Retina (tissue), 1 donor: Measurements from ENCODE around the gene SPATA33.
"Not testable (repeated sequence)": the region's sequence is repeated elsewhere in the genome, so short reads cannot be mapped to it uniquely, and the experiment has no call there.

Experiments used
- DNase-seq: peaks from one replicate; pipeline ENCODE4 v3.0.0-alpha.2; 2016

Gene SPATA33

DNA sequence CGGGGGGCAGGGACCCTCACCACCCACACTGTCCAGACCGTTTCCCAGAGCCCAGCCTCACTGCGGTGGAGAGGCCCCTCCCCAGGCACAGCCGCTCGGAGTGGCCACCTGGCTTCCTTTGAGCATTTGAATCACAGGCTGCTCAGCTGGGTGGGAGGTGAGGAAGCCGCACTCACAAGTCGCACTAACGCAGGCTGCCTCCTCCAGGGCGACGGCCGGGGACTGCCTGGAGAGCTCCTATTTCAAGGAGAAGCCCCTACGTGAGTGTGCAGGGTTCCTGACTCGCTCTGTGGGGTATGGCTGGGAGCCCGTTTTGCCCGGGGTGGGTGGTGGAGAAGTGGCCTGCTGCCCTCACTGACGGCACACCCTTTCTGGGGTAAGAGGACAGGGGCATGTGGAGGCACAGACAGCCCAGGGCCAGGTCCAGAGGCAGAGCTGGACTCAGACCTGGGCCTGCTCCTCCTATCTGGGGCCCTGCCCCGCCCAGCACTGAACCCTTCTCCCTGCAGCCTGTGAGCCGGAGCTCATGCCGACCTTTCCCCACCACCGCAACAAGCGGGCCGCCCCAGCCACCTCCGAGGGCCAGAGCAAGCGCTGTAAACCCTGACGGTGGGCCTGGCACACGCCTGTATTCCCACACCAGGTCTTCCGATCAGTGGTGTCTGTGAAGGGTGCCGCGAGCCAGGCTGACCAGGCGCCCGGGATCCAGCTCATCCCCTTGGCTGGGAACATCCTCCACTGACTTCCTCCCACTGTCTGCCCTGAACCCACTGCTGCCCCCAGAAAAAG lies 37.6 kb downstream of the SPATA33 start:
- no peak for DNase-seq

DNA sequence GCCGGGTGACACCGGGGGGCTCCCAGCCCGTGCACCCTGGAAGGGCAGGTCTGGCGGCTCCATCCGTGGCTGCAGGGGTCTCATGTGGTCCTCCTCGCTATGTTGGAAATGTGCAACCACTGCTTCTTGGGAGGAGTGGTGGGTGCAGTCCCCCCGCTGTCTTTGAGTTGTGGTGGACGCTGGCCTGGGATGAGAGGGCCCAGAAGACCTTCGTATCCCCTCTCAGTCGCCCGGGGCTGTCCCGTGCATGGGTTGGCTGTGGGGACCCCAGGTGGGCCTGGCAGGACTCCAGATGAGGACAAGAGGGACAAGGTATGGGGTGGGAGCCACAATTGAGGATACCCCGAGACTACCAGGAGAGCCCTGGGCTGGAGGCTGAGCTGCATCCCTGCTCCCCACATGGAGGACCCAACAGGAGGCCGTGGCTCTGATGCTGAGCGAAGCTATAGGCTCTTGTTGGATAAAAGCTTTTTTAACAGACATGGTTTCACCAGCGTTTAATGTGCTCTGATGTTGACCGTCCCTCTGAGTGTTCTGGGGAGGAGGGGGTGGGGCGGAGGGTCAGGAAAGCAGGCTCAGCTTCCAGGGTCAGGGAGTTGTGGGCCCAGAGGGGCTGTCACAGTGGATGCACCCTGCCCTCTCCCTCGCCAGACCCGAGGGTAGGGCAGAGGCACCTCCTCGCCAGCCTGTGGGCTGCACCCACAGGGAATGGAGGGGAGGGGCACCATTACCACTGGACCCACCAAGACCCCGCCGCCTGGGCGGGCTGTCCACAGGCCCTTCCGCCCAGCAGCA lies 38.4 kb downstream of the SPATA33 start:
- DNase-seq: no peak

DNA sequence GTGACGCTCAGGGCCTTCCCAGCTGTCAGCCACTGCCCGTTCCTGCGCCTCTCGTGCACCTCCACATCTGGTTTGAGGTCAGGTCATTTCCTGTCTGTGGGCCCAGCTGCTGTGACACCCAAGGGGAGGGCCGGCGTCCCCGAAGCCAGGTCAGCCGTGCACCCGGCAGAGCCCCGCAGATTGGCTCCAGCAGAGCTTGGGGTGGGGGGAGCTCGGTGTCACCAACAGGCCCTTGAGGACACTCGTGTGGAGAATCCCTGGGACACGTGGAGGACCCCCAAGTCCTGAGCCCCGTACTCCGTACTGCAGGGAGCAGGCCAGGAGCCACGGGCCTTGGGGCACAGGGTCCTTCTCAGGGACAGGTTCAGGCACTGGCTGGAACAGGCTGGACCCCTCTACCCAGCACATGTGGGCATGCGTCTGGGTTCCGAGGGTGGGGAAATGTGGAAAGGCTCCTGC lies 39.1 kb downstream of the SPATA33 start:
- DNase-seq: no peak

DNA sequence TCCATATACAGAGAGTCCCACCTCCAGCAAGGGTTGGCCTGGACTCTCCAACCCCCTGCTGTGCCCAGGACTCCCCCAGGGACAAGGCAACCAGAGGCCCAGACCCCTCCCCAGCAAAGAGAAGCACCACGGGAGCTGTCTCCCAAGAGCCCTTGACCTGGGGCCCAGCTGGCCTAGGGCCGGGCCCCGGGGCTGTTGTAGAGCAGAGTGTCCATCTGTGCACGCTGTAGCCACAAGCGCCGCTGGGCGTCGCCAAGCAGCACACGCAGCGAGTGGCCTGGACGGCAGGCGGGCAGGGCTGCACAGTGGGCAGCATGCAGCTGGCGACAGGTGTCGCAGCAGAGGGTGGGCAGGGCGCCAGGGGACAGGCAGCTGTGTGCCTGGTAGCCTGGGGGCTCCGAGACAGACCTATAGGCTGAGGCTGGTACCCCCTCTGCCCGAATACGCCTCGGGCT lies 39.6 kb downstream of the SPATA33 start:
- DNase-seq: no peak

DNA sequence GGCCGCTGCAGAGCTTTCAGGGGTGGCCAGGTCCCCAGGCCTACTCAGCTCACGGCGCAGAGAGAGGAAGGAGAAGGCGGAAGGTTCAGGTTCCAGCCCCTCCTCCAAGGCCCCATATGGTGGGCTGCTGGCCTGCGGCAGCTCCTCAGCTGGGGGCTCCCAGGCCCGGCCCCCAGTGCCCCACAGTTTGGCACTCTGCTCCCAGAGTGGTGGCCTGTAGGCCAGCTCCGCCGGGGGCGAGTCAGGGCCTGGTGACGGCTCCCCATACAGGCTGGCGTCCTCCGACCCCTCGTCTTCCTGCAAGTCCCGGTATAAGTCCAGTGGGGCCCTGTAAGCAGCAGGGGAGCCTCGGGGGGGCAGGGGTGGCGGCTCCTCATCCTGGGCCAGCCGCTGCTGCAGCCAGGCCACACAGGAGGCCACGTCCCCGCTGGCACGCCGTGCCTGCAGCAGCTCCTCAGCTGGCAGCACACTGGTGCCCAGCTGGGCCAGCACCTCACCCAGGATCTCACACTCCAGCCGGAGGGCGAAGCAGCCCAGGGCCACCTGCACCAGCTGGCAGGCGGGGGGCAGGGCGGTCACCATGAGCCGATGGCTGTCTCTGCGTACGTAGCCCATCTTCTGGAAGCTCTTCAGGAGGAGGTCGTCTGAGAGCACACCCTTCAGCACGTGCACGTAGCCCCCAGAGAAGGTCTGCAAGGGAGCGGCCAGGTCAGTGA lies 40.1 kb downstream of the SPATA33 start:
- no peak for DNase-seq

DNA sequence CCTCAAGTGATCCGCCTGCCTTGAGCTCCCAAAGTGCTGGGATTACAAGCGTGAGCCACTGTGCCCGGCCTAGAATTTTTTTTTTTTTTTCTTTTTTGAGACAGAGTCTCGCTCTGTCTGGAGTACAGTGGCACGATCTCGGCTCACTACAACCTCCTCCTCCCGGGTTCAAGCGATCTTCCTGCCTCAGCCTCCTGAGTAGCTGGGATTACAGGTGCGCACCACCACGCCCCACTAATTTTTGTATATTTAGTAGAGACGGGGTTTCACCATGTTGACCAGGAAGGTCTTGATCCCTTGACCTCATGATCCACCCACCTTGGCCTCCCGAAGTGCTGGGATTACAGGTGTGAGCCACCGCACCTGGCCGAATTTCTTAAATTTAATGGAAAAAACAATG lies 41.1 kb downstream of the SPATA33 start:
- DNase-seq: not testable (repeated sequence)

DNA sequence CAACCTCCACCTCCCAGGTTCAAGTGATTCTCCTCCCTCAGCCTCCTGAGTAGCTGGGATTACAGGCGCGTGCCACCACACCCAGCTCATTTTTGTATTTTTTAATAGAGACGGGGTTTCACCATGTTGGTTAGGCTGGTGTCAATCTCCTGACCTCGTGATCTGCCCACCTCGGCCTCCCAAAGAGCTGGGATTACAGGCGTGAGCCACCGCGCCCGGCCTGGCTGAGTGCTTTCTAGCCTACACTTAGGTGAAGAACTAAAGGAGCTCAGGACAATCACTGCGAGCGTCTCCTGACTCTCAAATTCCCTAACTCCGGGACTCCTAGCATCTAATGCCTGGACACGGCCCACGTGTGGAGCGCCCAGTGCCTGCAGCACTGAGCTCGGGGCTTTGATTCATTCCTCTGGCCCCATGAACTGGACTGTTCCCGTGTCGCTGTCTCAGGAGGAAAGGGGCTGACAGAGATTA lies 42.0 kb downstream of the SPATA33 start:
- not testable (repeated sequence) for DNase-seq

DNA sequence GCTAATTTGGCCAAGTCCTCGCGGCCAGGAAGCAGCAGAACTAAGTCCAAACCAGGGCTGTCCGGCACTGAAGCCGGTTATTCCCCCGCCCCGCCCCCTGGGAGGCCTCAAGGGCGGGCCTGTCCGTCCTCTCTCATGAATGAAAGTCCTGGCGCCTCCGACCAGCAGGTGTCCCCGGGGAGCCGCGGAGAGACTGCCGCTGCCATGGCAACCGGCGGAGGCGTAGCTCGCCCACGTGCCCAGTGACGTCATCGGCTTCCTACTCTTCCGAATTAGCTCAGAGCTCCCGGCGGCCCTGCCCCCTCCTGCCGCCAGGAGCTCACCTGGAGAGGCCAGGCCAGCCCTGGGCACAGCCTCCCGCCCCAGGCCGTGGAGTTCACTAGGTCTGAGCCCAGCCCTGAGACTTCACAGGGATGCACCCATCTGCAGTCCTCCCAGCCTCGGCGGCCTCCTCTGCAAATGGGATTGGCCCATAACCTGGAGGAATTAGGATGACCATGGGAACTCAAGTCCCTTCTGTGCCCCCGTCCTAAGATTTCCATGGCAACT lies 42.5 kb downstream of the SPATA33 start:
- peak; percentile 96 for DNase-seq

DNA sequence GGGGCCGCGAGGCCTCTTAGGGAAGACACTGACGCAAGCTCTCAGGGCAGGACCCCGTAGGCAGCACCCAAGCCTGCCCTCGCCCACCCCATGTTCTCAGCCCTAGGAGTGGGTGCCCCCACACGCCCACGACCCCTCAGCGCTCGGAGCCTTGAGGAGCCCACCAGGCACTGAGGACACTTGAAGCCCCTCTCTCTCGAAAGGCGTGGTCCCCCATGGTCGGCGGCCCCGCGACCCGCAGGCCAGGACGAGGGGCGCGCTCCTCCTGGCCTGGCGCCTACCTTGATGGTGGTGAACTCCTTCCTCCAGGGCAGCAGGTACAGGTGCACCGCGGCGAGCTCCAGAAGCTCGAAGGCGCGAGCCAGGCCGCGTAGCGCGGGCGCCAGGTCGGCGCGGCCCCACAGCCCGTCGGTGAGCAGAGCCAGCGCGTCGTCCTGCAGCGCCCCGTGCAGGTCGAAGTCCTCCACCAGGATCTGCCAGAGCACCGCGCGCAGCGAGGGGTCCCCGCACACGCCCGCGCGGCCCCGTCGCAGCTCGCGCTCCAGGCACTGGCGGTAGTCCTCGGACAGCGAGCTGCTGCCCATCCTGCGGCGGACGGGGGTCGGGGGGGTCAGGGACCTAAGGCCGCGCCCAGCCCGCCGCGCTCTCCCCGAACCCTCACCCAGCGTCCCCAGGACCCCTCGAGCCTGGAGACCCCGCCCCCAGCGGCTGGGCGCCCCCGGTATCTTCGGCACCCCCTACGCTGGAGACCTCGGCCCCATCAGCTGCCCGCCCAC lies 43.2 kb downstream of the SPATA33 start:
- DNase-seq: peak; percentile 75

DNA sequence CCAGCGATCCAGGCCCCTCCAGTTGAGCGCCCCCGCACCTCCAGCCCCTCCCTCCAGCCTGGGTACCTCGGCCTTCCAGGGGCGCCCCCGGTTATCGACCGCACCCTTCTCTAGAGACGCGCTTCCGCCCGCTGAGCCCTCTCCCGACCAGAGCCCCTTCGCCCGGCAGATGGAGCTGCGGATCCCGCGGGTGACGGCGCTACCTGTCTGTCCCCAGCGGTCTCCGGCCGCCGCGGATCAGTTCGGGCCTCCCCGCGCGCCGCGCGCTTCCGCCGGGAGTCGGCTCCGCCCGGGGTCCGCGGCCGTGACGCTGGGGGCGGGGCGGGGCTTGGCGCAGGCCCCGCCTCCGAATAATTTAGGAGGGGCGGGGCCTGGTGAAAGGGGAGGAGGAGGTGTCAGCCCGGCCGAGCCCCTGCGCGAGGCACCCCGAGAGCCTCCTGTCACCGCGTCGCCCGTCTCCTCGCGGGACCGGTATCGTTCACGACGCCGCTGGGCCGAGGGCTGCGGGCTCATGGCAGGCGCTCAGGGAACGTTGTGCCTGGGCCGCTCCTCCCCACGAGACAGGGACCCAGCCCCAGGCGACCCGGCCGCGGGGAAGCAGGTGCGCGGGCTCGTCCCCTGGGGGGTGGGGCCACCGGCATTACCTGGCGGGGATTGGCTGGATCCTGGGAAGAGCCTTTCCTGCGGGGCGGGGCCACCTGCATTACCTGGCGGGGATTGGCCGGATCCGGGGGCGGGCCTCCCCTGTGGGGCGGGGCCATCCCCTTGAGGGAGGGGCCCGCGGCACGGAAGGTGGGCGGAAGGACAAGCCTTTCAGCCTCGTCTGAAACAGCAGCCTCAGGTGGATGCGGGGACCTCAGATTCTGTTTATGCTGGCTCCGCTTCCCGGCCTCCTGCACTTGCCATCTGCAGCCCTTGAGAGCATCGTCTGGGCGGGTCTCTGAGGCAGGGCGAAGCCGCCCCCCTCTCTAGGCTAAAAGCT lies 44.1 kb downstream of the SPATA33 start, which contains the start of gene SPATA2L:
SPATA2L (minus strand) TSS at position 281 of the 982 bp plus-strand sequence. CDS start 473 bp downstream, outside the sequence.
- peak; percentile 92 for DNase-seq

DNA sequence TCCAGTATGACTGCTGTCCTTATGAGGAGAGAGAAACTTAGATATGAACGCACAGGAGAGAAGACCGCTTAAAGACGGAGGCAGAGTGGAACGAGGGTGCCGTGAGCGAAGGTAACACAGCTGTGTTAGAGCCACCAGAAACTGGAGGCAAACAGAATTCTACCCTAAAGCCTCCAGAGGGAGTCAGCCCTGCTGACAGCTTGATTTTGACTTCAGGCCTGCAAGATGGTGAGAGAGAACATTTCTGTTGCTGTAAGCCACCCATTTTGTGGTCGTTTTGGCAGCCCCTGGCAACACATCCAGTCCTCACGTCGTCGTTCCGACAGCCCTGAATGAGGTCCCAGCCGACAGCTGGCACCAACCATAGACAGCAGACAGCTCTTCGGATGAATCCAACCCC lies 46.6 kb downstream of the SPATA33 start:
- no peak for DNase-seq

DNA sequence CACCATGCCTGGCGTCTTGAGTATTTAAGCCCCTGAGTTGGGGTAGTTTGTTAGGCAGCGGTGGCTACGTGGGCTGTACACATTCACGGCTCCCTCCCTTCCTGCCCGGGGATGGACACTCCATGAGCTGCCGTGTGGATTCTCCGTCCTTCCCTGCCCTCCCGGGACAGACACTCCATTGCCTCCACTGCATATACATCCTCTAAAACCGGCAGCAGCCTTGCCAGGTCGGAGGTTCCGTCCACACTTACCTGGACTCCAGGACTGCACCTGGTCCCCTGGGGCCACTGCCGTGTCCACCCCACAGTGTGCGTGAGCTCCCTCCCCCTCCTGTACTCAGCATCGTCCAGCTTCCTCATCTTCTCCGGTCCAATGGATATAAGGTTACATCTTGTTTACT lies 47.4 kb downstream of the SPATA33 start:
- no peak for DNase-seq

DNA sequence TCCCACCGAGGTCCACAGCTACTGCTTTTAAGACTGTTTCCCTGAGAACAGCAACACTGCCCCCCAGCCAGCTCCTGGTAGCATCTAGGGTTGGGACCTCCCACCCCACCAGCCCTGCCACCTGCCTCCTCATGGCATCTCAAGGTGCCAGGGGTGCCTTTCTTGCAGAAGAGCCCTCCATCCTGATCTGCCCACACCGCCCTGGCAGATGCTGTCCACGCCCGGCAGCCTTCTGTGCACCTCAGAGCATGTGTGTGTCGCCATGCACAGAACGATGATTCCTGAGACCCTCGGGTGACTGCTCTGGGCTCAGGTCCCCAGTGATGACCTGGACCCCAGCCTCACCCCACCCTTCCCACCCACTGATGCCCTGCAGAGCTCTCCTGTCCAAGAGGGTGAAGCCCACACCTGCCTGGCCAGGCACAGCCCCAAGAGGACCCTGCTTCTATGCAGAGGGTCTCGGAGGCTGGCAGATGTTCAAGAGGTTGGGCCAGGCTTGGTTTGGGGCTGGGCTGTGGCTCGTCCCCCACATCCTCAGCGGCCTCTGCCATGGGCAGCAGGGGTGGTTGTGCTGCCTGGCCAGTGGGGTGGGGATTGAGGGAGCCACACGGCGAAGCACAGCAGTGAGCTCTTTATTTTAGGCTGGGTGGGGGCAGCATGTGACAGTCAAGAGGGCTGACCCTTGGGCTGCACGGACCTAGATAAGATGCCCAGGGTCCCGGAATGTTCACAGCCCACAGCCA lies 49.1 kb downstream of the SPATA33 start:
- DNase-seq: no peak

DNA sequence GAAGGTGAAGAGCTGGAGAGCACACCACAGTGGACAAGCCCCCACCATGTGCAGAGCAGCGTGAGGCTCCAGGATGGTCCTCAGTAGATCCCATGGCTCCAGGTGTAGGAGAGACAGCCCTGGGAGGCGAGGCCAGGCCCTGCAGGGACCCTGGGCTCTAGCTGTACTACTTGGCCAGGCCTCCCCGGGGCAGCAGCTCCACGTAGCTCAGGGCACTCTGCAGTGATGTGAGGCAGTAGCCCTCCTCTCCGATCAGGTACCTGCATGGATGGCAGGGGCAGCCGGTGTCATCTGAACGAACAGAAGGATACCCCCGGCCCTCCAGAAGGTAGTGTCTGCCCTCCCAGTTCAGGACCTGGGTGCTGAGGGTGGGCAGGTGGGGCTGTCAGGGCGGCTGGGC lies 50.1 kb downstream of the SPATA33 start:
- DNase-seq: no peak

DNA sequence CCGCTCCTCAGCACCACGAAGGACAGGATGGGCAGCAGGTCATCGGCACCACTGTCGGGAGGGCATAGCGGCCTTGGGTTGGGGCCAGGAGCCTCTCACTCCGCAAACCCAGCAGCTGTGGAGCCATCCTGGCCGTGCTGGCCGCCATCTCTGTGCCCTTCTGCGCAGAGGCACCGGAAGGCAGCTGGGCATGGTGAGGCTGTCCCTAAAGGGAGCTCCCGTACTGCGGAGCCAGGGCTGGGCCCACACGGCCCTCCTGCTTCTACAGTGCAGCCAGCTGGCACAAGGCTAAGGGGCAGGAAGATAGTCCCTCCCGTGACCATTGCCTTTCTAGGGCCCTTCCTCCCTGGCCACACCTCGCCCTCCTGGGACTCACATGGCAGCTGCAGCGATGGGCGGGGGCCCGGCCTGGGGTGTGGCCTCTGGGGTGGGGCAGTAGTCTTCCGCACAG lies 50.9 kb downstream of the SPATA33 start:
- DNase-seq: no peak

DNA sequence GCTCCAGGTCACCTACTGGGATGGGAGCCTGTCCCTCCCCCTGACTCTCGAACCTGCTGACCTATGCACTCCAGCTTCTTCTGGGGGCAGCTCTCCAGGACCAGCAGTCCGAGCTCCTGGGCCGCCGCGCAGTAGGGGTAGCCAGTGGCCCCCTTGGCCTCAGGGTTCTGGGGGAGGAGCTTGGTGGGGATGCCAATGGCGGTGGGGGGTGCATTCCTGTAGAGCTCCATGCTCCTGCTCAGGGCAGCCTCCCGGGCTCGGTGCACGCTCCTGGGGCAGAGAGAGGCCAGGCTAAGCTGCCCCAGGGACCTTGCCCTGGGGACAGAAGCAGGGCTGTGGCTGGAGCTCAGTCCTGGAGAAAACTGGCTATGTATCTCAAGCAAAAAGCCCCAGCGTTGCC lies 51.5 kb downstream of the SPATA33 start:
- DNase-seq: no peak

DNA sequence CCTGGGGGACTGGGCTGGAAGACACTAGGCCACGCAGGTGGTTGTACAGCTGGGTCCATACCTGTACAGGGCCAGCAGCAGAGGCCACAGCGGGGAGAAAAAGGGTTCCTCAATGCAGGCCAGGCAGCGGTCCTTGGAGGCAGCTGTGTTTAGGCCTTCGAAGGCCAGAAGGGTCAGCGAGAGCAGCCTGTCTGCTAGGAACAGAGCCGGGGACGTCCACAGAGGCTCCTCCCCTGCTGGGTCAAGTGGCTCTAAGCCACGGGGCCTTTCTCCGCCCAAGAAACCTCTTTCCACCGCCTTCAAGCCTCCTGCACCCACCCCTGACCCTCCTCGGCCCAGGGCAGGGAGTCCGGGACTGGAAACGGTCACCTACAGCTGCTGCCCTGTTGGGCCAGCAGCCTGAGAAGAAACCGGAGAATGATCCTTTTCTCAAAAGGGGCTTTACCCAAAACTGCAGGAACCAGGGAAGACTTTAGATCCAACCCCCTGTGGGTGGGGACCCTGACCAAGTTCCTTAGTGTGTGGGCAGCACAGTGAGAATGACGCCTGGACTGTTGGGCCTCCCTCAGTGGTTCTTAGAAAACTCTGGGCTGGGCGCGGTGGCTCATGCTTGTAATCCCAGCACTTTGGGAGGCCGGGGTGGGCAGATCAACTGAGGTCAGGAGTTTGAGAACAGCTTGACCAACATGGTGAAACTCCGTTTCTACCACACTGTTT lies 52.2 kb downstream of the SPATA33 start:
- no peak for DNase-seq

DNA sequence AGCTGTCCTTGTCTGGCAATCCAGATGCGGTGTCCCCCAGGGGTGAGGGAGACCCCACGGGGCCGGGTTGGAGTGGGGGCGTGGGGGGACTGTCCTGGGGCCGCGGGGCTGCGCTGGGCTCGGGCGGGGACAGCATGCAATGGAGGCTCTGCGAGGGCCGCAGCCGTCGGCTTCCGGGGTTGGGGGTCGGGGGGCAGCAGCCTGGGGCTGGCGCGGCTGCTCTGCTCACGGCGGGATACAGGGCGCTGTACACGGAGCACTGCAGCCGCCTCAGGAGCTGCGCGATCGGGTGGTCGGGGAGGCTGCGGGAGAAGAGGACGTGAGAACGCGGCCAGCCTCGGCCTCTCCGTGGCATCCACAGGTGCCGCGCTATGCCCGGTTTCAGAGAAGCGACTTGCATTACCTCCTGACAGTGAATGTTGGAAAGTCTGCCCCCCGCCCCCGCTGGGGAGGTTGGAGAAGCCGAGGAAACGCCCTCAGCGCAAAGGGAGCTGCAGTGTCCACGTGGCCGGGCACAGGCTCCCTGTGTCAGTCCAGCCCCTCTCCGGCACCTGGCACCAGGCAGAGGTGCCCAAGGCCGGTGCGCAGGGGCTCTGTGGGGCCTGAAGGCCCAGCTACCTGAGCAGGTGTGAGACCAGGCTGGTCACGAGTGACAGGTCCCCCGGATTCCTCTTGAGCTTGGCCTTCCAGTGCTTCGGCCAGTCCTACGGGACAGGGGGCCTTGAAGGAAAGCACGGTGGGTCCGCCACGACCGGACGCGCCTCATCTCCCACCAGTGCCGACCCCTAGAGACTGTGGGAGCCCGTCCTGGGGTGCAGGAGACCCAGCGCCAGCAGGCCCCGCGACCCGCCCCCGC lies 53.3 kb downstream of the SPATA33 start:
- no peak for DNase-seq
